ENCODE data around the gene BRD1.

DNA sequence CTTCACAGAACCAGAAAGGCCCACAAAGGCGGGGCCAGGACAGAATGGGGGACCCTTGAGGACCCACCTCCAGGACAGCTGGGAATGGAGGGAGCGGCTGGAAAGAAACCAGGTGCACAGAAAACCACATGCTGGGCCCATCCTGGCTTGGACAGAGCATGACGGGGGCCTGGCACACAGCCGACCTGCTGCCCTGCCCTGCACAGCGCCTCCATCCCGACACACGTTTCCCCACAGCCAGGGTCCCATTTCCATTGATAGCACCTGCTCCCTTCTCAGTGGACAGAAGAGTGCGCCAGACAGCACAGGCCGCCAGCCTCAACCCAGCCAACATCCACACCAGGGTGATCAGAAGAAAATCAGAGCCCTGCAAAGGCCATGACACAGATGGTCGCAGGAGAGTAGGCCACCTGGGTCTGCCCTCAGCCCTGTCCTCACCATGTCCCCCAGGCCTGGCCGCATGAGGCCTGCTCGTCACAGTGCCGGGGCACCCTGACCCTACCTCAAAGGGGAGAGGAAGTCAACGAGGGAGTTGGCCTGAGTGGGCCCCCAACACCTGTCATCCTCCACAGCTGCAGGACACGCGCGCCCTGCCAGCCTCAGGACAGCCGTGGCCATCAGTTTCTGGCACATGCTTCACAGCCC lies 28.1 kb downstream of the BRD1 start:
- TF ChIP-seq, protein P1, sequence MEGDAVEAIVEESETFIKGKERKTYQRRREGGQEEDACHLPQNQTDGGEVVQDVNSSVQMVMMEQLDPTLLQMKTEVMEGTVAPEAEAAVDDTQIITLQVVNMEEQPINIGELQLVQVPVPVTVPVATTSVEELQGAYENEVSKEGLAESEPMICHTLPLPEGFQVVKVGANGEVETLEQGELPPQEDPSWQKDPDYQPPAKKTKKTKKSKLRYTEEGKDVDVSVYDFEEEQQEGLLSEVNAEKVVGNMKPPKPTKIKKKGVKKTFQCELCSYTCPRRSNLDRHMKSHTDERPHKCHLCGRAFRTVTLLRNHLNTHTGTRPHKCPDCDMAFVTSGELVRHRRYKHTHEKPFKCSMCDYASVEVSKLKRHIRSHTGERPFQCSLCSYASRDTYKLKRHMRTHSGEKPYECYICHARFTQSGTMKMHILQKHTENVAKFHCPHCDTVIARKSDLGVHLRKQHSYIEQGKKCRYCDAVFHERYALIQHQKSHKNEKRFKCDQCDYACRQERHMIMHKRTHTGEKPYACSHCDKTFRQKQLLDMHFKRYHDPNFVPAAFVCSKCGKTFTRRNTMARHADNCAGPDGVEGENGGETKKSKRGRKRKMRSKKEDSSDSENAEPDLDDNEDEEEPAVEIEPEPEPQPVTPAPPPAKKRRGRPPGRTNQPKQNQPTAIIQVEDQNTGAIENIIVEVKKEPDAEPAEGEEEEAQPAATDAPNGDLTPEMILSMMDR (IDR thresholded peaks at IDR 0.05 in 4 of 5, conservative IDR thresholded peaks at IDR 0.05 in 1 of 5) = no peak
- no peak for TF ChIP-seq POLR2A (IDR thresholded peaks at IDR 0.05)

All from gastrocnemius medialis (tissue), 4 donors.